Activated naive CD4-positive, alpha-beta T cell treated with anti-CD3 and anti-CD28 coated beads for 36 hours (primary cell): Measurements from ENCODE around the gene PKNOX2. TPM values are rescaled to one million over a fixed set of nuclear protein-coding genes. Genes with fewer than 3 reads are reported as not detected.

Experiments
- CTCF ChIA-PET: fragments of 350-600 bp; sonication (Branson Sonifier 250); formaldehyde crosslinking; loops from one replicate; lab custom pipeline; 2021; ENCODE audit warnings: antibody characterized with exemption; lab: Charles Lee
- DNase-seq: peaks from one replicate; pipeline ENCODE4 v3.0.0-alpha.2; 2020
- H3K27ac Mint-ChIP-seq: one replicate; pipeline ENCODE4 v1.8.0; 2021; ENCODE audit warnings: mild to moderate bottlenecking, mixed read lengths
- H3K27me3 Mint-ChIP-seq: one replicate; pipeline ENCODE4 v1.8.0; 2021; ENCODE audit warnings: low read depth, mixed read lengths
- H3K36me3 Mint-ChIP-seq: one replicate; pipeline ENCODE4 v1.8.0; 2021; ENCODE audit warnings: low read depth, mixed read lengths
- H3K4me1 Mint-ChIP-seq: one replicate; pipeline ENCODE4 v1.8.0; 2021; ENCODE audit warnings: low read depth, mixed read lengths
- H3K4me3 Mint-ChIP-seq: one replicate; pipeline ENCODE4 v1.8.0; 2021; ENCODE audit warnings: mild to moderate bottlenecking, moderate library complexity, mixed read lengths
- H3K9me3 Mint-ChIP-seq: one replicate; pipeline ENCODE4 v1.8.0; 2021; ENCODE audit warnings: mixed read lengths
- intact Hi-C: fragments of 100-400 bp; cut with micrococcal nuclease; formaldehyde crosslinking; loops from one replicate; pipeline ENCODE4 v1.15.1; 2023
- total RNA-seq, 2 experiments: library from RNA; stranded (reverse); gene quantifications; one replicate each; pipeline ENCODE4 v1.2.3, GENCODE V29; 2021

PKNOX2 gene
- total RNA-seq, 2 experiments from 2014 or later, result not detected

DNA sequence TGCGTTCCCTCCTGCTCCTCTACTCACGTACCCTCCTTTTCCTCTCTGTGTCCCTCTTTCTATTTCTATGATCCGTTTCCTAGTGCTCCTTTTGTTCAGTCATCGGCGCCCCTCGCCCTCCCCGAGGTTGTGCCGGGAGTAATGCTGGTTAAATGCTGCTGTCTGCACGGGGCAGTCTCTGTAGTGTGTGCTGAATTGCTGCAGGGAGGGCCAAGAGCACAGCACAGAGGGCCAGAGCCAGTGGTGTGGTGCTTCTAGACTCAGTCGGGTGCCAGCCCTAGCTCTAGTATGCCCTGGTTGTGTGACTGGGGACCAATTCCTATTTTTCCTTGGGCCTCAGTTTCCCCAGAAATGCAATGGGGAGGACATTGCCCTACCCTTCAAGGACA lies 98.3 kb downstream of the PKNOX2 start:
- H3K9me3 Mint-ChIP-seq, result no peaks in the 10 kb centered on the region
- intact Hi-C loops, result no loop called here
- H3K4me1 Mint-ChIP-seq, result peaks cover 4% of the 10 kb centered on the region
- H3K27ac Mint-ChIP-seq, result no peak overlapping the region
- DNase-seq, result no peak
- H3K4me3 Mint-ChIP-seq, result no peak overlapping the region
- H3K27me3 Mint-ChIP-seq, result peaks cover 35% of the 10 kb centered on the region
- H3K36me3 Mint-ChIP-seq, result no peaks in the 10 kb centered on the region
- CTCF ChIA-PET, result no interaction called here

DNA sequence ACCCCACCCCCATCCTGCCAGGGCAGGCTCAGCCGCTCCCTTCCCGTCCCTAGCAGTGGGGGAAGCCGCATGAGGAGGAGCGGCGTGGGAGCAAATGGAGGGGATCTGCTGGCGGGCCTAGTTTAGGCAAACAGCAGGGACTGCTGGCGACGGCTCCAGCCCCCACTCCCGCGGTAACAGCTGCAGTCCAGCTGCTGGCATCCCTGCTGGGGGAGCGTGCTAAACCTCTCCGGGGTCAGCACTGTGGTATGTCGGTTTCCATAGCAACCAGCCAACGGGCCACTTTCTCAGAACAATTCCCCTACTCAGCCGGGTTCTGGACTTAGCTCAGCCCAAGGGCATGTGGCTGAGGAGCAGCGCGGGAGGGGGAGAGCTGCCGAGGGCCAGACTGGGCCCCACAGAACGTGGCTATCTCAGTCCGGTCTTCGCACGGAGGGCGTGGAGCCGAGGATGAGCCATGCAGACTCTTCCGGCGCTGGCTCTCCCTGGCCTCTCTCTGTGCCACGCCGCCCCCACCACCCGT lies 98.8 kb downstream of the PKNOX2 start:
- DNase-seq, result no peak
- no peaks in the 10 kb centered on the region for H3K9me3 Mint-ChIP-seq
- H3K4me3 Mint-ChIP-seq, result no peak overlapping the region
- peaks cover 37% of the 10 kb centered on the region for H3K27me3 Mint-ChIP-seq
- H3K36me3 Mint-ChIP-seq, result no peaks in the 10 kb centered on the region
- H3K4me1 Mint-ChIP-seq, result peaks cover 4% of the 10 kb centered on the region
- no peak overlapping the region for H3K27ac Mint-ChIP-seq
- CTCF ChIA-PET, result no interaction called here
- intact Hi-C loops, result no loop called here

DNA sequence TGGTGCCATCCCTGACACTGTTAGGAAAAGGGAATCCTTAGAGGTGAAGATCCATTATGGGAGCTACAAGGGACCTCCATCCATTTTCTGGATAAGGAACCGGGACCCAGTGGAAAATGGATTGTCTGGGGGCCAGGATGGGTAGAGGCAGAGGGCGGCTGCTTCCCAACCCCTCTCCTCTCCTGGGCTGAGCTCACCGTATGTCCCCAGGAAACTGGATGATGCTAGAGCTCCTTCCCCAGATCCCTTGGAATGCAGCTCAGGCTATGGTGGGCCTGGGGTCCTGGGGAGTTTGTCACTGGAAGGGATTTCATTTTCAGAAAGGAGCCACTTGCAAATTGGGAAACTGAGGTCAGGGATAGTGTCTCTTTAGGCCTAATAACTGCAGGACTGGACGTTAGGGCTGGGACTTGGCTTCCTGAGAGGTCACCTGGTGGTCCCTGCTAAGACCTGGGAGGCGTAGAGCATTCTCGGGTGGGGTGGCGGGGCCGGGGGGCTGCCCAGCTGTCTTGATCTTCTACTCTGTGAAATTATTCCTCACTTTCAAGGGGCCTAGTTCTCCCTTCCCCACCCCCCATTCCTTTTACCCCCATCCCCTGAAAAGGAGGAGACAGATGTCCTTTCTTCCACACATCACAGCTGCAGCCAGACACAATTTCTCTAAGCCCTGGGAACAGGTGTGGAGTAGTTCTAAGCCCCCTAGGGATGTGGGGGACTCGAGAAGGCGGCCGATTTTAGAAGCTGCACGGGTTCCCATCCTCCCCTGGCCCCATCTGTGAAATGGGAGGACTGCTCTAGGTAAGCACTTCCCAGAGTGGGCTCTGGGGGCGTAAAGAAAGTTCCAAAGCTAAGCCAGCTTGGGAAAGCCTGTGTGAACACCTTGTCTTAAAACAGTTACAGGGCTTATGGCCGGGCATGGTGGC lies 99.8 kb downstream of the PKNOX2 start:
- peaks cover 41% of the 10 kb centered on the region for H3K27me3 Mint-ChIP-seq
- CTCF ChIA-PET, result interaction anchor here (0.7 kb wide), 1 partner anchor 150 kb away, joined by 3 read pairs; no protein-coding TSS in a partner anchor
- H3K9me3 Mint-ChIP-seq, result no peaks in the 10 kb centered on the region
- no peaks in the 10 kb centered on the region for H3K36me3 Mint-ChIP-seq
- intact Hi-C loops, result no loop called here
- no peak overlapping the region for H3K27ac Mint-ChIP-seq
- peaks cover 4% of the 10 kb centered on the region for H3K4me1 Mint-ChIP-seq
- no peak for DNase-seq
- no peak overlapping the region for H3K4me3 Mint-ChIP-seq

- Mint-ChIP-seq H3K27me3 (peaks cover 42% of the 10 kb centered on the region), H3K36me3 (no peaks in the 10 kb centered on the region)
These were observed 103.0 kb downstream of the PKNOX2 start for GRCh38 chr11:125267548-125267947.

GRCh38 chr11:125268611-125269010 lies 104.1 kb downstream of the PKNOX2 start:
- peaks cover 38% of the 10 kb centered on the region for H3K27me3 Mint-ChIP-seq
- CTCF ChIA-PET, result no interaction called here
- no peaks in the 10 kb centered on the region for H3K4me1 Mint-ChIP-seq
- intact Hi-C loops, result no loop called here
- H3K27ac Mint-ChIP-seq, result no peak overlapping the region
- H3K4me3 Mint-ChIP-seq, result no peak overlapping the region
- DNase-seq, result no peak
- H3K9me3 Mint-ChIP-seq, result no peaks in the 10 kb centered on the region
- no peaks in the 10 kb centered on the region for H3K36me3 Mint-ChIP-seq

More at GRCh38 chr11:125267548-125267947, 103.0 kb downstream of the PKNOX2 start:
- intact Hi-C loops, result no loop called here
- no peak overlapping the region for H3K27ac Mint-ChIP-seq
- CTCF ChIA-PET, result no interaction called here
- peaks cover 3% of the 10 kb centered on the region for H3K4me1 Mint-ChIP-seq
- no peak for DNase-seq
- no peaks in the 10 kb centered on the region for H3K9me3 Mint-ChIP-seq
- H3K4me3 Mint-ChIP-seq, result no peak overlapping the region

DNA sequence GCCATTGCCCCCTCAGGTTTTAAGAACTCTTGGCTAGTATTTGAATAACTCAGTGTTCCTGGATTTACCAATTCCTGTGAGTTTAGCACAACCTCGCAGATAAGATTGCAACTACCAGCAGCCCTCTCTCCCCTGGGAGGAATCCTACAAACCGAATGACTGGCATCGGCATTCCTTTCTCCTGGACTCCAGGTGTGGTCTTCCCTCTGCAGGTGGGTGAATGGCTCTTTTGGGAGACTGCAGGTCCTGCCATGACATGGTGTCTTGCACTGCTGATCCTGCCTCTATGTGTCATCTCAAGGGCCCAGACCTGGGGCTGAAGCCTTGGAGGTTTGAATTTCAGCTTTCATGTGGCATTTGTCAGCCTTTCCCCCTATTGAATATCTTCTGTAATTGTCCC lies 105.6 kb downstream of the PKNOX2 start:
- no peak overlapping the region for H3K27ac Mint-ChIP-seq
- no peaks in the 10 kb centered on the region for H3K4me1 Mint-ChIP-seq
- no peak for DNase-seq
- intact Hi-C loops, result no loop called here
- CTCF ChIA-PET, result no interaction called here
- no peaks in the 10 kb centered on the region for H3K9me3 Mint-ChIP-seq
- peaks cover 30% of the 10 kb centered on the region for H3K27me3 Mint-ChIP-seq
- no peak overlapping the region for H3K4me3 Mint-ChIP-seq
- no peaks in the 10 kb centered on the region for H3K36me3 Mint-ChIP-seq

DNA sequence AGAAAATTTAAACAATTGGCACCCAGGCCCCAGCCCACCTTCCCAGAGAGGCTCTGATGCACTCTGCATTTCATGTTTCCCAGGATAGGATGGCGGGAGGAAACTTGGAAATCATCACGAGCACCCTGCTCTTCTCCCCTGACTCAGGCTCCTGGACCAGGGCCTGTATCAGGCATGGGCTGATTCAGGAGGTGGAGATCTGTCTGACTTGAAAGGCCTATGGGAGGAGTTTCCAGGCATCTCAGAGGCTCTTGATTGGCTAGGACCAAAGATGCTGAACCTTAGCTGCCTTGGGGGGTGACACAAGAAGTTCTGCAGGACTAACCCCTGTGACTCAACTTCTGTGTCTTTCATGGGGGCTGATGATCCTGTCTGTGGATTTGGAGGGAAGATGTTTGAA lies 106.2 kb downstream of the PKNOX2 start:
- Mint-ChIP-seq H3K27me3 (peaks cover 26% of the 10 kb centered on the region), H3K9me3 (no peaks in the 10 kb centered on the region), H3K36me3 (no peaks in the 10 kb centered on the region), H3K27ac (no peak overlapping the region), H3K4me1 (no peaks in the 10 kb centered on the region), H3K4me3 (no peak overlapping the region)
- CTCF ChIA-PET, result no interaction called here
- intact Hi-C loops, result no loop called here
- no peak for DNase-seq

DNA sequence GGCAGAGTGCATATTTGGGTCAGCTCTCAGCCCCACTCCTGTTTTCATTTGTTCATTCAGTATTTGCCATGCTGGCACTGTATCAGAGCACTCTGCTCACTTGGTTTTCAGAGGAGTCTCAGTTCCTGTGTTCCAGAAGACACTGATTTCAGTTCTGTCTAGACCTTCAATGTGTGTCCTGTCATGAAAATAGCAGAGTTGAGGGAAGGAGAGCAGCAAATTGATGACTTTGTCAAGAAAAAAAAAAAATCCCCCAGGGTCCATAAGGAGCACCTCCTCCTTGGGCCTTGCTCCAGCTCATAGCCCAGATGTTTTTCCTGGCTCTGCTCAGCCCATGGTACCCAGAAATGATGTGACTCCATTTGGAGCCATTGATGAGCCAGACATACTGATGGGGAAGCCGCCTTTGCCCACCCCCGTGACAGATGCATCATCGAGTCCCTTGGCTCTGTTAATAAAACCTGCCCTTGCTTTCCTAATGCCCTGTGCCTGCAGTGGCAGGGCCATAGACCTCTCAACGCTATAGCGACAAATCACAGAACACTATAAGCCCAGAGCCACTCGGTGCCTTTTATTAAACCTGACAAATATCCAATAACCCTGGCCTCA lies 107.0 kb downstream of the PKNOX2 start:
- DNase-seq, result no peak
- Mint-ChIP-seq H3K27ac (no peak overlapping the region), H3K4me1 (no peaks in the 10 kb centered on the region), H3K4me3 (no peak overlapping the region), H3K27me3 (peaks cover 26% of the 10 kb centered on the region), H3K36me3 (no peaks in the 10 kb centered on the region), H3K9me3 (no peaks in the 10 kb centered on the region)
- intact Hi-C loops, result no loop called here
- CTCF ChIA-PET, result no interaction called here

- intact Hi-C loops, result no loop called here
- DNase-seq, result no peak
- H3K27me3 Mint-ChIP-seq, result peaks cover 23% of the 10 kb centered on the region
- CTCF ChIA-PET, result no interaction called here
- no peak overlapping the region for H3K4me3 Mint-ChIP-seq
- no peaks in the 10 kb centered on the region for H3K36me3 Mint-ChIP-seq
- H3K4me1 Mint-ChIP-seq, result no peaks in the 10 kb centered on the region
- no peak overlapping the region for H3K27ac Mint-ChIP-seq
- H3K9me3 Mint-ChIP-seq, result no peaks in the 10 kb centered on the region
These were observed 107.5 kb downstream of the PKNOX2 start for GRCh38 chr11:125272092-125272491.

DNA sequence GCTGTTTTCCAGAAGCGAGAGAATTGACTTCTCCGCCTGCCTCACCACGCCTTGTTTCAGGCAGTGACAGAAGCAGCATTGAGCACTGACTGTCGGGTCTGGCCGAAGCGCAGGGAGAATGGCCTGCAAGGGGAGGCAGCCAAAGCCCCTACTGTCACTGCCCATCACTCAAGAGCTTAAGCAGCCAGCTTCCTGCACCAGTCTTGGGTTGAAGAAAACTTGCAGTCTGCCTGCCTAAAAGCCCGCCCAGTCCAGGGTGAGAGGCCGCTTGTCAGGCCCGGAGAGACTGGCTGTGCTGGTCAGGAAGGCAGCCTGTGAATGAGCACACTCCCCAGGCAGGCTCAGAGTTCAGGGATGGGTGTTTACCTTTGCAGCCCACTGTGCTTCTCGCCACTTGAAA lies 108.3 kb downstream of the PKNOX2 start:
- Mint-ChIP-seq H3K36me3 (no peaks in the 10 kb centered on the region), H3K4me1 (no peaks in the 10 kb centered on the region), H3K9me3 (no peaks in the 10 kb centered on the region), H3K27ac (no peak overlapping the region), H3K4me3 (no peak overlapping the region), H3K27me3 (peaks cover 16% of the 10 kb centered on the region)
- DNase-seq, result no peak
- intact Hi-C loops, result no loop called here
- CTCF ChIA-PET, result interaction anchor here (0.6 kb wide), 1 partner anchor 83 kb away, joined by 3 read pairs; no protein-coding TSS in a partner anchor

DNA sequence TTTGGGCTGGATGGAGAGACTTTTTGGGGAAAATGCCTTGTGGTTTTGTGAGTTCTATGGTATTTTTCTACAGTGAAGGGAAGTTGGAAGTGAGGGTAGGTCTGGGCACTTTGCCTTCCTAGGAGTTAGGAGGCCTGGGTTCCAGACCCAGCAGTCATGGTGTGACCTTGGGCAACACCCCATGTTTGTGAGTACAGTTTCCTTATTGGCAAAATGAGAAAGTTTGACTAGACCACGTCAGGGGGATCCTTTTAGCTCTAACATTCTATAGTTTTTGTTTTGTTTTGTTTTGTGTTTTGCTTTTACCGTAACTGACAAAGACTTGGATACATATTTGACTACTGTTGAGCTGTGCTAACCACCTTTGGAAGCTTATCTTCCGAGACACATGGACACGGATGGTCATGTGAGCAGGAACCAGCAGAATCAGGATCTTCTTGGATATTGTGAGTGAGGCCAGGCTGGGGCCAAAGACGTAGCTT lies 109.0 kb downstream of the PKNOX2 start:
- CTCF ChIA-PET, result no interaction called here
- peaks cover 14% of the 10 kb centered on the region for H3K27me3 Mint-ChIP-seq
- no peaks in the 10 kb centered on the region for H3K9me3 Mint-ChIP-seq
- H3K4me3 Mint-ChIP-seq, result no peak overlapping the region
- DNase-seq, result no peak
- intact Hi-C loops, result no loop called here
- no peaks in the 10 kb centered on the region for H3K4me1 Mint-ChIP-seq
- H3K27ac Mint-ChIP-seq, result no peak overlapping the region
- no peaks in the 10 kb centered on the region for H3K36me3 Mint-ChIP-seq

DNA sequence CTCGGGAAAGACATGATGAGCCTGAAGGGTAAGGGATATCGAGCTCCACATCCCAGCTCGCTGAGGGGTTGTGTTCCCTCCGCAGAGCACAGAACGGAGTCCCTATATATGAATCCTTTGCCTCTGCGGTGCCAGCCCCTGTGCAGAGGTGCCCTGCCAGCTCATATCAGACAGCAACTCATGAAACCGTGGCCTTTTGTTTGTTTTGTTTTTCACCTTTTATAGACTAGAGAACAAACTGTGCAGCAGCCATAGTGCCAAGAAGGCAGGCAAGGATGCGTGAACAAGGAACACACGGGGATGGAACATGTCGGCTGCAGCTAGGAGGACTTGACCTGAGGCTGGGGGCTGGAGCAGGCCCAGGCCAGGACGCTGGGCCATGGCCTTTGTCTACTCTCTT lies 109.8 kb downstream of the PKNOX2 start:
- H3K4me1 Mint-ChIP-seq, result no peaks in the 10 kb centered on the region
- H3K4me3 Mint-ChIP-seq, result no peak overlapping the region
- intact Hi-C loops, result no loop called here
- no peak for DNase-seq
- no peak overlapping the region for H3K27ac Mint-ChIP-seq
- H3K9me3 Mint-ChIP-seq, result no peaks in the 10 kb centered on the region
- no peaks in the 10 kb centered on the region for H3K36me3 Mint-ChIP-seq
- H3K27me3 Mint-ChIP-seq, result peaks cover 10% of the 10 kb centered on the region
- CTCF ChIA-PET, result no interaction called here
